ENCODE measurements around the gene AKAP13. TPM values are rescaled to one million over a fixed set of nuclear protein-coding genes. Genes with fewer than 3 reads are reported as not detected.

Gene AKAP13
- total and polyA plus RNA-seq, 2 of the 13 experiments (the other 11 are each of a cell fraction or from before 2014, with no cell fraction given), result 6.7 to 27.1 TPM

DNA sequence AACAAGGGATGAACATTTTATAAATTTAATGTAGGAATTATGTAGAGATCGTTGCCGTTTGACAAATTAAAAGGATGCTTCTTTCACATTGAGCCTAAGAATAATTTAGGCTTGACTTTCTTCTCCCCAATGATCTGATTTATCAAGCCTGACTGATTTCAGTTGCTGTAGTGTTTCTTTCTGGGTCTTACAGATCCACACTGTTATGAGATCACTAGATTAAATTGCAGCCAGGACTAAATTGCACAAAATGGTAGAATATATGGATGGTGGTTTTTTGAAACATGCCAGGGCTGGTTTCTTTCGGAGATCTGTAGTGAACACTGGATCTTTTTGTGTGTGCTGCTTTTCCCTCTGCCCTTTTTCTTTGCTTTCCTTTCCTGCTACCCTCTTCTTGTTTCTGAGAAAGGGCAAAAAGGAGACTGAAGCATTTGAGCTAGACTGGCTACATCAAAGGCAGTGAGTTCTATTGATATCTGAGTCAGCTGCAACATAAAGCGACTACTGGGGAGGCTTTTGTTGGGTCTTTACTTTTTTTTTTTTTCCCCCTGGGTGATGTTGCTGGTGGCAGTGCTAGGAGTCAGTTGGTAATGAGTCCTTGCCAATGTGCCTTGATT lies 83.0 kb downstream of the AKAP13 start (continued):
- TF ChIP-seq ZNF414 (CRISPR knock-in tag; IDR thresholded peaks at IDR 0.05) (no peak), MAZ (IDR thresholded peaks at IDR 0.05; ENCODE audit: borderline replicate concordance, low read depth, low read length) (no peak), MAZ (CRISPR knock-in tag; IDR thresholded peaks at IDR 0.05; ENCODE audit: low read depth) (no peak), PRDM4 (CRISPR knock-in tag; IDR thresholded peaks at IDR 0.05; ENCODE audit: borderline replicate concordance) (no peak), STAT5B (CRISPR knock-in tag; IDR thresholded peaks at IDR 0.05) (no peak), SMAD1 (CRISPR knock-in tag; IDR thresholded peaks at IDR 0.05; ENCODE audit: borderline replicate concordance, low read depth) (no peak), ZNF296 (CRISPR knock-in tag; conservative IDR thresholded peaks at IDR 0.05) (no peak), HDAC1 (CRISPR knock-in tag; IDR thresholded peaks at IDR 0.05) (no peak), SMYD3 (CRISPR knock-in tag; IDR thresholded peaks at IDR 0.05) (no peak)

GRCh38 chr15:85463976-85464375 lies 83.6 kb downstream of the AKAP13 start:
- BruUV-seq (replicated peaks), result no TSS peak
- intact Hi-C loops (cut with micrococcal nuclease; ENCODE audit: unreplicated experiment), result no loop called here
- no peak overlapping the region for H3K9ac ChIP-seq (ENCODE audit: insufficient read depth, low read depth, low read length)
- H3K4me2 ChIP-seq (ENCODE audit: low read depth, low read length), result no peak overlapping the region
- H3K4me1 ChIP-seq (ENCODE audit: insufficient read depth, low read length), result no peaks in the 10 kb centered on the region
- no peak overlapping the region for H2AFZ ChIP-seq (ENCODE audit: low read length)
- WGBS (ENCODE audit: low lambda C conversion rate), result 93% methylated on average over 6 of the region's 6 CpGs
- no peaks in the 10 kb centered on the region for H3K36me3 ChIP-seq (replicated peaks in 1 of 2; ENCODE audit: control insufficient read depth in 1 of 2, insufficient read depth in 2 of 2, low read length in 2 of 2)
- no peak for FAIRE-seq
- CTCF ChIA-PET (ENCODE audit: low intra/inter-chr PET ratio, low total read pairs), result no interaction called here
- in situ Hi-C loops (cut with HindIII; ENCODE audit: extremely low pct_ligation_motif_present, low pct_unique_long_range_greater_than_20kb), result no loop called here
- no peak for ATAC-seq
- H3K9me3 ChIP-seq (ENCODE audit: low read length), result no peaks in the 10 kb centered on the region
- POLR2A ChIA-PET, result no interaction called here
- no peak for DNase-seq (ENCODE audit: low spot score)
- H3K79me2 ChIP-seq (ENCODE audit: insufficient read depth, low read length), result peaks cover 9% of the 10 kb centered on the region
- no peaks in the 10 kb centered on the region for H3K27me3 ChIP-seq (ENCODE audit: control insufficient read depth in 1 of 2, insufficient read depth in 2 of 2, low read length in 2 of 2)
- no peak overlapping the region for H3K4me3 ChIP-seq (replicated peaks in 1 of 3; ENCODE audit: insufficient read depth in 1 of 3, low read depth in 2 of 3, low read length in 3 of 3)
- no peaks in the 10 kb centered on the region for H4K20me1 ChIP-seq (ENCODE audit: insufficient read depth, low read length)
- H3K27ac ChIP-seq (ENCODE audit: extremely low read length, insufficient read depth, low read length), result no peak overlapping the region
- no peak for TF ChIP-seq SMAD9 (CRISPR knock-in tag; IDR thresholded peaks at IDR 0.05)
- no peak for TF ChIP-seq ZNF614 (CRISPR knock-in tag; IDR thresholded peaks at IDR 0.05; ENCODE audit: borderline replicate concordance)
- no peak for TF ChIP-seq ZNF275 (CRISPR knock-in tag; IDR thresholded peaks at IDR 0.05; ENCODE audit: borderline replicate concordance)
- no peak for TF ChIP-seq AGO1 (IDR thresholded peaks at IDR 0.05; ENCODE audit: low read depth, low read length, poor library complexity, severe bottlenecking)
- TF ChIP-seq SSRP1 (CRISPR knock-in tag; IDR thresholded peaks at IDR 0.05), result no peak
- no peak for TF ChIP-seq ZNF136 (CRISPR knock-in tag; IDR thresholded peaks at IDR 0.05; ENCODE audit: low read depth)
- no peak for TF ChIP-seq ZNF121 (CRISPR knock-in tag; IDR thresholded peaks at IDR 0.05)
- TF ChIP-seq SCMH1 (CRISPR knock-in tag; IDR thresholded peaks at IDR 0.05; ENCODE audit: borderline replicate concordance), result no peak
- TF ChIP-seq ZNF777 (CRISPR knock-in tag; IDR thresholded peaks at IDR 0.05), result no peak
- TF ChIP-seq NPAS2 (CRISPR knock-in tag; IDR thresholded peaks at IDR 0.05; ENCODE audit: borderline replicate concordance), result no peak
- no peak for TF ChIP-seq BRD4 (CRISPR knock-in tag; IDR thresholded peaks at IDR 0.05)
- TF ChIP-seq PRMT3 (CRISPR knock-in tag; IDR thresholded peaks at IDR 0.05; ENCODE audit: borderline replicate concordance, low read depth), result no peak
